K562 (cell line): ENCODE data around the gene MPV17L2. TPM values are rescaled to one million over a fixed set of nuclear protein-coding genes. Genes with fewer than 3 reads are reported as not detected.

Source experiments
- ATF6 ChIP-seq: sonication (generic); formaldehyde crosslinking; IDR thresholded peaks from 2 replicates; pipeline ENCODE4 v1.4.0; 2020; ENCODE audit warnings: mild to moderate bottlenecking, missing genetic modification reagents
- DNMT1 ChIP-seq: fragments of 450-650 bp; IDR thresholded peaks from 2 replicates; pipeline ENCODE4 v1.6.1; 2016; ENCODE audit warnings: antibody characterized with exemption, mild to moderate bottlenecking
- DPF2 ChIP-seq: fragments of 450-650 bp; IDR thresholded peaks from 2 replicates; pipeline ENCODE4 v1.6.1; 2016
- EP300 ChIP-seq: IDR thresholded peaks from 2 replicates; pipeline ENCODE4 v1.6.1; 2012; ENCODE audit warnings: low read length, improper control_type of control experiment
- FOXK2 ChIP-seq, 2 experiments: fragments of 450-650 bp; IDR thresholded peaks in 1 of 2; conservative IDR thresholded peaks in 1 of 2; 2 replicates each; pipeline ENCODE4 v1.6.1; 2016; ENCODE audit warnings: low read depth in 2 of 2, mild to moderate bottlenecking in 1 of 2
- FOXM1 ChIP-seq, 2 experiments: fragments of 450-650 bp in 1 of 2; sonication (generic) in 1 of 2; formaldehyde crosslinking in 1 of 2; IDR thresholded peaks; 2 replicates each; pipeline versions ENCODE4 v1.6.1 to v1.9.0; 2017 to 2022; ENCODE audit warnings: low read depth in 2 of 2, mild to moderate bottlenecking in 2 of 2, missing genetic modification reagents in 1 of 2, moderate library complexity in 1 of 2
- HDAC1 ChIP-seq, 2 experiments: fragments of 450-650 bp; IDR thresholded peaks; 2 replicates each; pipeline ENCODE4 v1.6.1; 2016 to 2017; ENCODE audit warnings: inconsistent platforms in 1 of 2, mild to moderate bottlenecking in 1 of 2, moderate library complexity in 1 of 2
- MAZ ChIP-seq, 2 experiments: fragments of 450-650 bp in 1 of 2; sonication (generic) in 1 of 2; formaldehyde crosslinking; IDR thresholded peaks in 1 of 2; conservative IDR thresholded peaks in 1 of 2; 2 replicates each; pipeline versions ENCODE4 v1.4.0 to v1.5.0; 2020; ENCODE audit warnings: mild to moderate bottlenecking in 1 of 2, missing genetic modification reagents in 1 of 2
- MXD1 ChIP-seq: fragments of 250-450 bp; sonication (Bioruptor Pico); IDR thresholded peaks from 2 replicates; pipeline ENCODE4 v1.8.0; 2021; ENCODE audit warnings: borderline replicate concordance, mild to moderate bottlenecking, moderate library complexity; ENCODE audit not compliant: poor library complexity, severe bottlenecking
- PHB2 ChIP-seq: fragments of 450-650 bp; IDR thresholded peaks from 2 replicates; pipeline ENCODE4 v1.6.1; 2017; ENCODE audit warnings: low read depth
- PHF8 ChIP-seq: fragments of 200-600 bp; sonication (generic); IDR thresholded peaks from 2 replicates; pipeline ENCODE4 v1.6.1; 2012; ENCODE audit warnings: mixed run types, mild to moderate bottlenecking, inconsistent platforms, low read length, moderate library complexity, borderline replicate concordance
- RAD51 ChIP-seq: fragments of 450-650 bp; IDR thresholded peaks from 2 replicates; pipeline ENCODE4 v1.7.1; 2016; ENCODE audit warnings: low read depth, mild to moderate bottlenecking, borderline replicate concordance
- TCF7L2 ChIP-seq: fragments of 150-350 bp; IDR thresholded peaks from 2 replicates; pipeline ENCODE4 v1.6.1; 2016; ENCODE audit warnings: low read depth, mild to moderate bottlenecking, low read length, moderate library complexity
- U2AF2 ChIP-seq: fragments of 200-400 bp; formaldehyde crosslinking; optimal IDR thresholded peaks from 2 replicates; pipeline ENCODE3; 2017; ENCODE audit warnings: low read depth, mild to moderate bottlenecking, low read length
- ZNF407 ChIP-seq: fragments of 450-650 bp; IDR thresholded peaks from 2 replicates; pipeline ENCODE4 v1.6.1; 2016; ENCODE audit warnings: low read depth
- polyA plus RNA-seq, 8 experiments: library from polyadenylated mRNA; depleted of rRNA in 4 of 8; stranded (reverse) in 5 of 8; unstranded in 3 of 8; fragments of >200 nt; fragmentation: Nextera tagmentation in 2 of 8; fragmentation: Illumina TruSeq in 1 of 8; extraction: Ambion mirVana in 2 of 8; extraction: Trizol in 1 of 8; gene quantifications; 2 replicates each; pipeline versions ENCODE4 v1.2.1 to v1.2.3, GENCODE V29; 2011 to 2014; ENCODE audit warnings: inconsistent platforms in 1 of 8, missing spikeins in 1 of 8
- total RNA-seq, 7 experiments: library from RNA; depleted of rRNA in 6 of 7; stranded (reverse); fragments of >200 nt in 6 of 7; fragmentation: Illumina TruSeq in 2 of 7; extraction: Trizol in 2 of 7; gene quantifications; 2 replicates each; pipeline versions ENCODE4 v1.2.1 to v1.2.3, GENCODE V29; 2011 to 2021; ENCODE audit warnings: low replicate concordance in 1 of 7

The MPV17L2 gene
- total and polyA plus RNA-seq, 9 of the 15 experiments (the other 6 are each of a cell fraction or from before 2014, with no cell fraction given) = 10.6 to 60.2 (median 28.5) TPM

GRCh38 chr19:18204394-18205199 lies 11.6 kb downstream of the MPV17L2 start (continued):
- TF ChIP-seq ZNF407 (peak; percentile 82), DPF2 (peak; percentile 27; the same call in 1 of the 2 replicates), PHB2 (no peak), TCF7L2 (peak; percentile 76), EP300 (no peak), MAZ (CRISPR knock-in tag; conservative IDR thresholded peaks at IDR 0.05 in 1 of 2, IDR thresholded peaks at IDR 0.05 in 1 of 2) (peak in 1 of 2 experiments; percentile 54; a peak in 1 of 4 replicates), FOXK2 (conservative IDR thresholded peaks at IDR 0.05 in 1 of 2, IDR thresholded peaks at IDR 0.05 in 1 of 2; ENCODE audit: low read depth in 2 of 2) (peak in 1 of 2 experiments; percentile 97; a peak in 2 of 4 replicates), FOXM1 (IDR thresholded peaks at IDR 0.05; ENCODE audit: low read depth) (no peak), FOXM1 (CRISPR knock-in tag; IDR thresholded peaks at IDR 0.05; ENCODE audit: low read depth) (no peak), U2AF2 (no peak), DNMT1 (no peak), MXD1 (CRISPR knock-in tag) (no peak), HDAC1 (IDR thresholded peaks at IDR 0.05) (0 out of 4 replicates have a peak, but pooled peaks of 1 of the 2 experiments have one; percentile 24), ATF6 (CRISPR knock-in tag) (no peak), RAD51 (no peak), PHF8 (peak; percentile 40; the same call in 1 of the 2 replicates)
